Measurements from ENCODE around the gene TF.
A peak's percentile ranks its signal among the peaks of the same experiment; 100 is the strongest.
"Not testable (repeated sequence)": the region's sequence is repeated elsewhere in the genome, so short reads cannot be mapped to it uniquely, and the experiment has no call there.

The TF gene

GRCh38 chr3:133722935-133723334, 23.3 kb upstream of the TF start:
- H3K4me3 ChIP-seq (ENCODE audit: low read depth, low read length) = no peak overlapping the region
- no peak for TF ChIP-seq CTCF (IDR thresholded peaks at IDR 0.05; ENCODE audit: control insufficient read depth, extremely low read depth, insufficient read depth)

DNA sequence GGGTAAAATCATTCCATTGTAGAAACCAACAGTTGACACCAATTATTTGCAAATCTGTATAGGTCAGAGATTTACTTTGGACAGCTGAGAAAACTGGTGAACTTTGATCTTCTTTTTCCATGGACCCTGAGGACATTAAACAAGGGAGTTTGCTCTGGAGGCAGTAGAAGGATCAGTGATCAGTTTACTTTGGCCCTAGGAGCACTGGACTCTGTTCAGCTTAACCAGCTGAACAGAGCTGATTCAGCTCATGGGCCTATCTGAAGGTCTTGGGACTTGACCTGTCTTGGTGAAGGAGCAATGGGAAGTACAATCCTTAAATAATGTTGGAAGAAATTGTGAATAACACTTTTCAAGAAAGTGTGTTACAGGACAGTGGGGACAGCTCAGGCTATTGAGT, 15.2 kb upstream of the TF start:
- no peak for DNase-seq (ENCODE audit: low read depth)
- H3K4me3 ChIP-seq (ENCODE audit: low read depth, low read length) = no peak overlapping the region
- no peak for TF ChIP-seq CTCF (IDR thresholded peaks at IDR 0.05; ENCODE audit: control insufficient read depth, extremely low read depth, insufficient read depth)

More at GRCh38 chr3:133722935-133723334, 23.3 kb upstream of the TF start:
- no peak for DNase-seq (ENCODE audit: low read depth)

GRCh38 chr3:133732231-133732630, 14.0 kb upstream of the TF start:
- H3K4me3 ChIP-seq (ENCODE audit: low read depth, low read length) = not testable (repeated sequence)

DNA sequence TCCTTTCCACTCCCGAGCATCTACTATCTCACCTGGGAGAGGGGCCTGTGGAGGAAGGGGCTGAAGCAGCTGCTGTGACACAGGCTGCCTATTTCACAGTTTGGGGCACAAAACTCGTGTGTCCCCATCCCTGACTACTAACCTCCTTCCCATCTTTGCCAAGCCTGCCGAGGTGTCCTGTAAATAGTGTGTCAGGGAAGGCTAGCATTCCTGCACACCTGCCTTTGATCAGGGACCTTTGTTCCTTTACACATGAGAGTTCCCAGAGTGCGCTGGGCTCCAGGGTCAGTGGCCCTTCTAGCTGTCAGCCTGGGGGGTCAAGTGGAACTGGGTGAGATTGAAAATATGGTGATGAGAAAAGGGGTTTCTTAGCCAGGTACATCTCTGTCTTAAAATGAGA, 13.0 kb upstream of the TF start:
- TF ChIP-seq CTCF (IDR thresholded peaks at IDR 0.05; ENCODE audit: control insufficient read depth, extremely low read depth, insufficient read depth) = no peak
- DNase-seq (ENCODE audit: low read depth) = no peak
- no peak overlapping the region for H3K4me3 ChIP-seq (ENCODE audit: low read depth, low read length)

More at GRCh38 chr3:133732231-133732630, 14.0 kb upstream of the TF start:
- DNase-seq (ENCODE audit: low read depth) = not testable (repeated sequence)

GRCh38 chr3:133734305-133734704, 11.9 kb upstream of the TF start:
- TF ChIP-seq CTCF (IDR thresholded peaks at IDR 0.05; ENCODE audit: control insufficient read depth, extremely low read depth, insufficient read depth) = no peak
- no peak for DNase-seq (ENCODE audit: low read depth)
- no peak overlapping the region for H3K4me3 ChIP-seq (ENCODE audit: low read depth, low read length)

DNA sequence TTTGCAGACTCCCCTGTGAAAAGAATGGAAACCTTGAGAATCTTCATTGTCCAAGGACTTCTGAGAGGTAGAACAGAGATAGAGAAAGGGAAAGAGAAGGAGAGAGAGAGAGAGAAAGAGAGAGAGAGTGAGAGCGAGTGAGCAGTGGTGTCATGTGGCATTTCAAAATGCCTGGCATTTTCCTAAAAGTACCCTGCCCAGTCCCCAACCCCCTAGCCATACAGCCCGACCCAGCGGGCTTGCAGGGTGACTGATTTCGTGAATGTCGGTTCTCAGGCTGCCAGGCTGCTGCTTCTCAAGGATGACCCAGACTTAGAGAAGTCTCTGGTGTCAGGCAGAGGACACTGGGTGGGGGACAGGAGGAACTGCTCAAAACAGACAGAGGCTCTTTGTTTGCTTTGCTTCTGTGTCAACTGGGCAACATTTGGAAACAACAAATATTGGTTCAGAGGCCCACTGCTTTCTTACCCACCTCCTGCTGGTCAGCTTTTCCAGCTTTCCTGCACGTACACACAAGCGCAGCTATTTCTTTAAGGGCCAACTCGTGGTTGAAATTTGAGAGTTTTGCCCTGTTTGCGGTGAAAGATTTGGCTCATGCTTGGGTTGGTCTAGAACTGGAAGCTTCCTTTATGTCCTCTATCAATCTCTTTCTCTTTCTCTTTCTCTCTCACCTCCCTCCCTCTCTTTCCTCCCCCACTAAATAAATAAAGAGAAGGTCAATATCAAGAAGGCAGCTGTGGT, 3.7 kb upstream of the TF start:
- DNase-seq (ENCODE audit: low read depth) = peak; percentile 78
- TF ChIP-seq CTCF (IDR thresholded peaks at IDR 0.05; ENCODE audit: control insufficient read depth, extremely low read depth, insufficient read depth) = no peak
- H3K4me3 ChIP-seq (ENCODE audit: low read depth, low read length) = no peak overlapping the region; the same call in 1 of the 2 replicates

DNA sequence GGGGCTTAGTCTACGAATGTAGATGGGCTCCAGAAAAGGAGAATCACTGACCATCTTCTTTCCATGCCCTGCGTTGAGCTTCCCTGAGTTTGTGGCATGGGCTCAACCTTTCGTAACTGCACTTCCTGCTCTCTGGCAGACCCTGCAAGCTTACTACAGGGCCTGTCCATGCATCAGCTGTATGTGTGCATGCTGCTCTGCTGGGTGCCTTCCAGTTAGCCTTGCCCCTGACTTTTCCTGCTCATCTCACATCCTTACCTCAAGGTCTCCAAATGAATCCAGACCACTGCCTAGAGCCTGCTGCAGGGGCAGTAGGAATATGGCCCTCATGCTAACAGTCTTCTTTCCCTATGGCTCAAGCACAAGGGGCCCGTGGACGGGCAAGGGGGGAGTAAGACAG, 2.0 kb upstream of the TF start:
- DNase-seq (ENCODE audit: low read depth) = no peak
- H3K4me3 ChIP-seq (ENCODE audit: low read depth, low read length) = no peak overlapping the region
- no peak for TF ChIP-seq CTCF (IDR thresholded peaks at IDR 0.05; ENCODE audit: control insufficient read depth, extremely low read depth, insufficient read depth)
